H1 (cell line): Measurements from ENCODE around the gene NR3C2.

Experiments used
- CHD2 ChIP-seq: IDR thresholded peaks from 2 replicates; pipeline ENCODE4 v1.6.1; 2012; ENCODE audit warnings: low read length, improper control_type of control experiment
- CREB1 ChIP-seq: IDR thresholded peaks from 2 replicates; pipeline ENCODE4 v1.6.1; 2012; ENCODE audit warnings: inconsistent platforms
- EZH2 ChIP-seq: fragments of 200-600 bp; sonication (generic); IDR thresholded peaks from 2 replicates; pipeline ENCODE4 v1.7.1; 2012; ENCODE audit warnings: low read depth, mild to moderate bottlenecking, moderate library complexity, low read length, inconsistent platforms; ENCODE audit not compliant: severe bottlenecking
- POLR2A ChIP-seq, 2 experiments: IDR thresholded peaks; 1 replicate in 1 of 2; 2 replicates in 1 of 2; pipeline ENCODE4 v1.6.1; 2011; ENCODE audit warnings: low read depth in 2 of 2, low read length in 2 of 2, mild to moderate bottlenecking in 2 of 2; ENCODE audit errors: control extremely low read depth in 1 of 2
- POLR2AphosphoS5 ChIP-seq: IDR thresholded peaks from 2 replicates; pipeline ENCODE4 v1.6.1; 2011; ENCODE audit warnings: low read depth, low read length
- RAD21 ChIP-seq, 2 experiments: IDR thresholded peaks in 1 of 2; conservative IDR thresholded peaks in 1 of 2; 2 replicates each; pipeline ENCODE4 v1.6.1; 2011; ENCODE audit warnings: low read depth in 2 of 2, low read length in 2 of 2, improper control_type of control experiment in 1 of 2, inconsistent platforms in 1 of 2, mild to moderate bottlenecking in 1 of 2, moderate library complexity in 1 of 2
- RBBP5 ChIP-seq: IDR thresholded peaks from 2 replicates; pipeline ENCODE4 v1.7.1; 2012; ENCODE audit warnings: low read depth, mild to moderate bottlenecking, inconsistent platforms, low read length, moderate library complexity, borderline replicate concordance
- RXRA ChIP-seq: IDR thresholded peaks from 2 replicates; pipeline ENCODE4 v1.6.1; 2011; ENCODE audit warnings: low read depth, mild to moderate bottlenecking, low read length, moderate library complexity; ENCODE audit not compliant: insufficient read depth
- SRF ChIP-seq: IDR thresholded peaks from 2 replicates; pipeline ENCODE4 v1.6.1; 2011; ENCODE audit warnings: mild to moderate bottlenecking, low read depth, low read length, moderate library complexity
- TEAD4 ChIP-seq: IDR thresholded peaks from 2 replicates; pipeline ENCODE4 v1.6.1; 2012; ENCODE audit warnings: low read depth, low read length, inconsistent platforms, mixed read lengths
- ZNF274 ChIP-seq: IDR thresholded peaks from 2 replicates; pipeline ENCODE4 v1.7.0; 2012; ENCODE audit warnings: low read length, borderline replicate concordance; ENCODE audit errors: extremely low read depth
- TF ChIP-seq, protein P1 (sequence below), 3 experiments: IDR thresholded peaks; 1 replicate in 2 of 3; 2 replicates in 1 of 3; pipeline versions ENCODE4 v1.5.1 to v1.6.1; 2011; ENCODE audit warnings: low read length in 3 of 3, mild to moderate bottlenecking in 3 of 3, inconsistent platforms in 2 of 3, low read depth in 1 of 3, moderate library complexity in 1 of 3; ENCODE audit not compliant: insufficient read depth in 1 of 3; ENCODE audit errors: control extremely low read depth in 1 of 3
- TF ChIP-seq, protein P2 (sequence below): IDR thresholded peaks from 2 replicates; pipeline ENCODE4 v1.6.1; 2011; ENCODE audit warnings: low read length, improper control_type of control experiment

DNA sequence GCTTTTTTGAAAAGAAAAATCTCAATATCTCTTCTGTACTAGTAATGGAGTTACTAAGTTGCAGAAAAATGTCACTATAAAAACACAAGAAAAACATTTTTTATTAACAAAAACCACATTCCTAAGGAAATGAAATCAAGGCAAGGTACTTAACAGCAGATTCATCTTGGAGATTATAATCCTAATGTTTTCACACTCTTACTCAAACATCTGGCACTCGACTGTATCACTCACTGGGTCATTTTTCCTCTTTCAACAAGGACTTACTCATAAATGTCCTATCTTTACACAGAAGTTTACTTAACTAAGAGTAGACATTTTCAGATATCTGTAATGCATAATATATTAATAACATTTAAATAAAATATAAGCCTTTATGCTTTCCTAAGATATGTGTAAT, 216.6 kb downstream of the NR3C2 start:
- TF ChIP-seq, protein P1, sequence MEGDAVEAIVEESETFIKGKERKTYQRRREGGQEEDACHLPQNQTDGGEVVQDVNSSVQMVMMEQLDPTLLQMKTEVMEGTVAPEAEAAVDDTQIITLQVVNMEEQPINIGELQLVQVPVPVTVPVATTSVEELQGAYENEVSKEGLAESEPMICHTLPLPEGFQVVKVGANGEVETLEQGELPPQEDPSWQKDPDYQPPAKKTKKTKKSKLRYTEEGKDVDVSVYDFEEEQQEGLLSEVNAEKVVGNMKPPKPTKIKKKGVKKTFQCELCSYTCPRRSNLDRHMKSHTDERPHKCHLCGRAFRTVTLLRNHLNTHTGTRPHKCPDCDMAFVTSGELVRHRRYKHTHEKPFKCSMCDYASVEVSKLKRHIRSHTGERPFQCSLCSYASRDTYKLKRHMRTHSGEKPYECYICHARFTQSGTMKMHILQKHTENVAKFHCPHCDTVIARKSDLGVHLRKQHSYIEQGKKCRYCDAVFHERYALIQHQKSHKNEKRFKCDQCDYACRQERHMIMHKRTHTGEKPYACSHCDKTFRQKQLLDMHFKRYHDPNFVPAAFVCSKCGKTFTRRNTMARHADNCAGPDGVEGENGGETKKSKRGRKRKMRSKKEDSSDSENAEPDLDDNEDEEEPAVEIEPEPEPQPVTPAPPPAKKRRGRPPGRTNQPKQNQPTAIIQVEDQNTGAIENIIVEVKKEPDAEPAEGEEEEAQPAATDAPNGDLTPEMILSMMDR (IDR thresholded peaks at IDR 0.05; ENCODE audit: control extremely low read depth in 1 of 3, insufficient read depth in 1 of 3, low read depth in 1 of 3, low read length in 3 of 3): no peak
- TF ChIP-seq POLR2A (IDR thresholded peaks at IDR 0.05; ENCODE audit: control extremely low read depth in 1 of 2, low read depth in 2 of 2, low read length in 2 of 2) (no peak), RXRA (no peak), CHD2 (no peak), TEAD4 (no peak), ZNF274 (no peak), POLR2AphosphoS5 (no peak), RAD21 (IDR thresholded peaks at IDR 0.05 in 1 of 2, conservative IDR thresholded peaks at IDR 0.05 in 1 of 2; ENCODE audit: low read depth in 2 of 2, low read length in 2 of 2) (no peak), CREB1 (no peak), EZH2 (no peak), SRF (no peak), RBBP5 (no peak)
- TF ChIP-seq, protein P2, sequence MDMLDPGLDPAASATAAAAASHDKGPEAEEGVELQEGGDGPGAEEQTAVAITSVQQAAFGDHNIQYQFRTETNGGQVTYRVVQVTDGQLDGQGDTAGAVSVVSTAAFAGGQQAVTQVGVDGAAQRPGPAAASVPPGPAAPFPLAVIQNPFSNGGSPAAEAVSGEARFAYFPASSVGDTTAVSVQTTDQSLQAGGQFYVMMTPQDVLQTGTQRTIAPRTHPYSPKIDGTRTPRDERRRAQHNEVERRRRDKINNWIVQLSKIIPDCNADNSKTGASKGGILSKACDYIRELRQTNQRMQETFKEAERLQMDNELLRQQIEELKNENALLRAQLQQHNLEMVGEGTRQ: no peak
